Stimulated activated CD8-positive, alpha-beta memory T cell treated with anti-CD3 and anti-CD28 coated beads, Interleukin-2, amount 100 ng/mL, for 1 hour (primary cell): ENCODE results near the gene FGF10.

ENCODE experiments used
- DNase-seq, 2 donors: peaks; one replicate each; pipeline ENCODE4 v3.0.0-alpha.2; 2020; ENCODE audit warnings: low read depth in 2 of 2

Gene FGF10

DNA sequence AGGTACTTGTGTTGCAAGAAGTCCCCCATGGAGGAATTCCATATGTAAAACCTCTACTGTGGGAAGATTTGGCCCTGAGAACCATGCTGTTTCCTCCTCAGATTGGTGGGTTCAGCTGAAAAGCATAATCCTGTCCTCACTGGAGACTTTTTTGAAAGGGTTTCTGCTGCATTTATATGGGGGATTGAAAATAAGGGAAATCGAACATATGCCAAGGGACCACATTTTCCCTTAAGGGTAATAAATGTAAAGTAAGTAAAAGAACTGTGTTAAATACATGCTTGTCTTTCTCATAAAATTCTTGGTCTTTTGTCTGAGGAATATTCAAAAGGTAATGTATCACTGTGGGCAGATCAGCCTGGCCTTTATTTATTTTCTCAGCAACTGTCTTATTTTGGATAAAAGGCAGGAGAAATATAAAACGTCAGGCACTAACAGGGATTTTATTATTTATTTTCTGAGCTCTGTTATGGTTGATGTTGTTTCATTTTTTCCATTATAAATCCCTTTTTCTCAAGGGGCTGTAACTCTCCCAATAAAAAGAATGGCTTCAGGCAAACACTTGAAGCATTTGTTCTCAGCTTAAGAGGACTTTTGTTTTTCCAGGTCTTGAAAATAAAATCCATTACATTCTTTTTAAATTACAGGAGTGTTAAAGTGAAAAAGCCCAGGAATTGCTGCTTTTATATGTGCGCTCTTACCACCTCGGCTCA lies 131.4 kb downstream of the FGF10 start:
- DNase-seq: no peak

DNA sequence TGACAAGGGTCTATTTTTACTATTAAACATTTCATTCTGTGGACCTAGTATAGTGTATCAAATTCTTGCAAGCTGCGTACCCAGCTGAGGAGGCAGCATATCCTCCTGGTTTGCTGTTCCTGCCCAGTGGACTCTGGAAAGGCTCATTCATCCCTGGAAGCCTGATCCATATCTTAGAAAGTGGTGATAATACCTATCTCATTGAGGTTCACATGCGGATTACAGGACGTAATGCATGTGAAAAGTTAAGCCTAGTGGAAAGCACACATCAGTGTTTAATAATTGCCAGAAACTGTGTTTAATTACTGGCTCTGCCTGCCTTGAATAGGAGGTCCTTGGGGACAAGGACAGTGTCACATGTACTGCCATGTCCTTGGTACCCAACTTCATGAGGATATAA lies 132.0 kb downstream of the FGF10 start:
- DNase-seq: no peak
